Measurements from ENCODE around the gene ZNF774. TPM values are rescaled to one million over a fixed set of nuclear protein-coding genes. Genes with fewer than 3 reads are reported as not detected.

ZNF774 gene
- polyA plus RNA-seq, 1 donor (not counting 4 experiments of a cell fraction or from before 2014, with no cell fraction given) = 2.3 TPM

DNA sequence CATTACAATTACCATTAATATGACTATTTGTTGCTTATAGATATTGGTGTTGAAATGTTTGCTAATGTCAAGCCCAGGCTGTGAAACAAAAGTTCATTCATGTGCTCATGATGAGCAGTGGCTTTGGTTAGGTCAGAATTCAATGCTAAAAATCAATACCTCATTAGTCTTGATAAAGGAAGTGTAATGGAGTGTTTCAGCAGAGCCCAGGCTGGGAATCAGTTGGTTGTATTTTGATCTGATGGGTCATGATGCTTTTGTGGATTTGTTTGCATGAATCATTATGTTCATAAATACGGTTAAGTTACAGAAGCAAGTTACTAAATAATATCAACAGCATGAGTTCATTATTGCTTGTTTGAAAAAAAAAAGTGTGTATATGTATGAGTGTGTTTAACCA, 13.6 kb upstream of the ZNF774 start:
- no peaks in the 10 kb centered on the region for H3K9me3 ChIP-seq (ENCODE audit: control insufficient read depth, low read depth, low read length)
- no peak overlapping the region for H3K4me2 ChIP-seq (ENCODE audit: control insufficient read depth, extremely low read depth, insufficient read depth, low read depth, low read length)
- H3K4me3 ChIP-seq (ENCODE audit: control insufficient read depth in 2 of 3, extremely low read depth in 1 of 3, insufficient read depth in 2 of 3, low read depth in 1 of 3, low read length in 3 of 3) = no peak overlapping the region
- H3K27me3 ChIP-seq (ENCODE audit: control insufficient read depth, extremely low read depth, insufficient read depth, low read length) = no peaks in the 10 kb centered on the region
- H2AFZ ChIP-seq (ENCODE audit: control insufficient read depth, low read length) = no peak overlapping the region
- FAIRE-seq (no peak), DNase-seq (ENCODE audit: low read depth, low spot score) (no peak)
- dilution Hi-C loops (cut with MboI; ENCODE audit: extremely low pct_ligation_motif_present, low sequenced_read_pairs) = no loop called here
- no peaks in the 10 kb centered on the region for H3K9me1 ChIP-seq (ENCODE audit: control insufficient read depth, extremely low read depth, insufficient read depth, low read length)
- peaks cover 28% of the 10 kb centered on the region for H3K4me1 ChIP-seq (ENCODE audit: control insufficient read depth, extremely low read depth, insufficient read depth, low read length)
- no peaks in the 10 kb centered on the region for H3K79me2 ChIP-seq (ENCODE audit: control insufficient read depth, insufficient read depth, low read length)
- no peaks in the 10 kb centered on the region for H3K36me3 ChIP-seq (ENCODE audit: control insufficient read depth in 2 of 2, extremely low read depth in 1 of 2, insufficient read depth in 2 of 2, low read length in 2 of 2)
- H3K27ac ChIP-seq (ENCODE audit: control insufficient read depth, insufficient read depth, low read length) = no peak overlapping the region
- no peaks in the 10 kb centered on the region for H4K20me1 ChIP-seq (ENCODE audit: control insufficient read depth, extremely low read depth, insufficient read depth, low read length)
- H3K9ac ChIP-seq (ENCODE audit: control insufficient read depth, extremely low read depth, insufficient read depth, low read length) = no peak overlapping the region
- TF ChIP-seq EZH2 (IDR thresholded peaks at IDR 0.05; ENCODE audit: low read length) (no peak), CTCF (optimal IDR thresholded peaks at IDR 0.05 in 1 of 3, IDR thresholded peaks at IDR 0.05 in 1 of 3, conservative IDR thresholded peaks at IDR 0.05 in 1 of 3; ENCODE audit: extremely low read depth in 1 of 3, insufficient read depth in 2 of 3, low read length in 3 of 3) (no peak)

DNA sequence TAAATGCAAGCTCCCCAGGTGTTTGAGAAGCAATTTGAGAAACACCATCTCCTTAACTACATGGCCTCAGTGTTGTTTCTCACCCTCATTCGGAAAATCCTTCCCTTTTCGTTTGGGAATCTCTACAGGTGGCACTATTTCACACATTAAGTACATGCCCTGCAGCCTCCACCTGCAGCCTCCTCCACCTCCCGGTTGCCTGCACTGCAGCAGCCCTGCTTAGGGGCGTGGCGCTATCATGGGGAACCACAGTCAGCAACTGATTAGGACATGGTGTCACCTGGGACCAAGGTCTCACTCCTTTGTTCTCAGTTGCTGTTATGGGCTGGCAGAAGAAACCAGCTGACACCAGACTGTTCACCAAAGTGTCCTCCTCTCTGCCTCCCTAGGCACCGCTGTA, 11.7 kb upstream of the ZNF774 start:
- Histone ChIP-seq H3K9me3 (ENCODE audit: control insufficient read depth, low read depth, low read length) (no peaks in the 10 kb centered on the region), H3K9ac (ENCODE audit: control insufficient read depth, extremely low read depth, insufficient read depth, low read length) (no peak overlapping the region), H3K4me1 (ENCODE audit: control insufficient read depth, extremely low read depth, insufficient read depth, low read length) (peaks cover 23% of the 10 kb centered on the region), H4K20me1 (ENCODE audit: control insufficient read depth, extremely low read depth, insufficient read depth, low read length) (no peaks in the 10 kb centered on the region), H3K4me2 (ENCODE audit: control insufficient read depth, extremely low read depth, insufficient read depth, low read depth, low read length) (no peak overlapping the region), H3K4me3 (ENCODE audit: control insufficient read depth in 2 of 3, extremely low read depth in 1 of 3, insufficient read depth in 2 of 3, low read depth in 1 of 3, low read length in 3 of 3) (no peak overlapping the region), H2AFZ (ENCODE audit: control insufficient read depth, low read length) (no peak overlapping the region), H3K79me2 (ENCODE audit: control insufficient read depth, insufficient read depth, low read length) (no peaks in the 10 kb centered on the region), H3K27ac (ENCODE audit: control insufficient read depth, insufficient read depth, low read length) (no peak overlapping the region), H3K27me3 (ENCODE audit: control insufficient read depth, extremely low read depth, insufficient read depth, low read length) (no peaks in the 10 kb centered on the region), H3K9me1 (ENCODE audit: control insufficient read depth, extremely low read depth, insufficient read depth, low read length) (no peaks in the 10 kb centered on the region), H3K36me3 (ENCODE audit: control insufficient read depth in 2 of 2, extremely low read depth in 1 of 2, insufficient read depth in 2 of 2, low read length in 2 of 2) (no peaks in the 10 kb centered on the region)
- TF ChIP-seq CTCF (optimal IDR thresholded peaks at IDR 0.05 in 1 of 3, IDR thresholded peaks at IDR 0.05 in 1 of 3, conservative IDR thresholded peaks at IDR 0.05 in 1 of 3; ENCODE audit: extremely low read depth in 1 of 3, insufficient read depth in 2 of 3, low read length in 3 of 3) = peak in 1 of 3 experiments; percentile 41
- TF ChIP-seq EZH2 (IDR thresholded peaks at IDR 0.05; ENCODE audit: low read length) = no peak
- dilution Hi-C loops (cut with MboI; ENCODE audit: extremely low pct_ligation_motif_present, low sequenced_read_pairs) = no loop called here
- FAIRE-seq (no peak), DNase-seq (ENCODE audit: low read depth, low spot score) (no peak)
